Transverse colon (tissue), 4 donors: ENCODE data around the gene ATP2A1. TPM values are rescaled to one million over a fixed set of nuclear protein-coding genes. Genes with fewer than 3 reads are reported as not detected.

Source experiments
- DNase-seq: peaks from one replicate; pipeline ENCODE4 v3.0.0-alpha.2; 2019
- H3K27ac ChIP-seq, 4 donors: fragments of 200-600 bp; sonication (generic); 2 replicates each; pipeline ENCODE4 v1.5.1; 2016 to 2018; ENCODE audit warnings: inconsistent platforms in 4 of 4
- H3K27me3 ChIP-seq: fragments of 200-600 bp; sonication (generic); 2 replicates; pipeline ENCODE4 v1.5.1; 2017; ENCODE audit warnings: inconsistent platforms
- H3K36me3 ChIP-seq, 4 donors: fragments of 200-600 bp; sonication (generic); 2 replicates each; pipeline ENCODE4 v1.5.1; 2017 to 2019; ENCODE audit warnings: inconsistent platforms in 4 of 4
- H3K4me1 ChIP-seq, 4 donors: fragments of 200-600 bp; sonication (generic); 2 replicates each; pipeline ENCODE4 v1.5.1; 2017 to 2020; ENCODE audit warnings: inconsistent platforms in 4 of 4
- H3K4me3 ChIP-seq, 4 donors: fragments of 200-600 bp; sonication (generic); 1 replicate in 1 of 4; 2 replicates in 3 of 4; pipeline versions ENCODE4 v1.5.1 to v1.6.1; 2017 to 2019; ENCODE audit warnings: inconsistent platforms in 4 of 4
- H3K9me3 ChIP-seq, 2 donors: fragments of 200-600 bp; sonication (generic); 2 replicates each; pipeline ENCODE4 v1.5.1; 2017 to 2019; ENCODE audit warnings: inconsistent platforms in 2 of 2
- EP300 ChIP-seq: sonication (generic); formaldehyde crosslinking; IDR thresholded peaks from one replicate; pipeline ENCODE4 v1.6.1; 2017; ENCODE audit warnings: antibody characterized with exemption, low read depth
- POLR2A ChIP-seq: fragments of 450-650 bp; IDR thresholded peaks from one replicate; pipeline ENCODE4 v1.6.1; 2016; ENCODE audit warnings: antibody characterized with exemption, mild to moderate bottlenecking, moderate library complexity
- POLR2AphosphoS5 ChIP-seq, 3 donors: sonication (generic); formaldehyde crosslinking; IDR thresholded peaks; one replicate each; pipeline ENCODE4 v1.6.1; 2016; ENCODE audit warnings: antibody characterized with exemption in 3 of 3
- WGBS, 2 donors: methylation state at CpG; one replicate each; pipeline ENCODE4 v1.1.5; 2018; ENCODE audit warnings: low coverage in 1 of 2; 5-methylcytosine and 5-hydroxymethylcytosine counted together
- in situ Hi-C, 4 donors: fragments of 200-750 bp; cut with MboI; loops; one replicate each; pipeline versions ENCODE4 v1.15.0 to v1.15.1; 2017; ENCODE audit warnings: low sequenced_read_pairs in 3 of 4, low pct_ligation_motif_present in 1 of 4, low pct_unique_long_range_greater_than_20kb in 1 of 4
- intact Hi-C: fragments of 100-400 bp; cut with DNase I; formaldehyde crosslinking; loops from one replicate; pipeline ENCODE4 v1.15.1; 2023; ENCODE audit warnings: low total_unique reads
- total RNA-seq, 4 donors: library from RNA; depleted of rRNA; stranded (reverse); fragments of >200 nt; gene quantifications; one replicate each; pipeline ENCODE4 v1.1.0, GENCODE V29; 2016
- TF ChIP-seq, protein P1 (sequence below), 5 experiments: fragments of 200-600 bp in 3 of 5; fragments of 450-650 bp in 2 of 5; sonication (generic) in 3 of 5; IDR thresholded peaks; 1 replicate in 2 of 5; 2 replicates in 3 of 5; pipeline ENCODE4 v1.5.1; 2016 to 2017; ENCODE audit warnings: antibody characterized with exemption in 5 of 5, inconsistent platforms in 3 of 5, mild to moderate bottlenecking in 2 of 5, moderate library complexity in 1 of 5

The ATP2A1 gene
- total RNA-seq, 4 donors from 2014 or later, result 1.1 to 3.2 (median 1.4) TPM; not detected in 1

DNA sequence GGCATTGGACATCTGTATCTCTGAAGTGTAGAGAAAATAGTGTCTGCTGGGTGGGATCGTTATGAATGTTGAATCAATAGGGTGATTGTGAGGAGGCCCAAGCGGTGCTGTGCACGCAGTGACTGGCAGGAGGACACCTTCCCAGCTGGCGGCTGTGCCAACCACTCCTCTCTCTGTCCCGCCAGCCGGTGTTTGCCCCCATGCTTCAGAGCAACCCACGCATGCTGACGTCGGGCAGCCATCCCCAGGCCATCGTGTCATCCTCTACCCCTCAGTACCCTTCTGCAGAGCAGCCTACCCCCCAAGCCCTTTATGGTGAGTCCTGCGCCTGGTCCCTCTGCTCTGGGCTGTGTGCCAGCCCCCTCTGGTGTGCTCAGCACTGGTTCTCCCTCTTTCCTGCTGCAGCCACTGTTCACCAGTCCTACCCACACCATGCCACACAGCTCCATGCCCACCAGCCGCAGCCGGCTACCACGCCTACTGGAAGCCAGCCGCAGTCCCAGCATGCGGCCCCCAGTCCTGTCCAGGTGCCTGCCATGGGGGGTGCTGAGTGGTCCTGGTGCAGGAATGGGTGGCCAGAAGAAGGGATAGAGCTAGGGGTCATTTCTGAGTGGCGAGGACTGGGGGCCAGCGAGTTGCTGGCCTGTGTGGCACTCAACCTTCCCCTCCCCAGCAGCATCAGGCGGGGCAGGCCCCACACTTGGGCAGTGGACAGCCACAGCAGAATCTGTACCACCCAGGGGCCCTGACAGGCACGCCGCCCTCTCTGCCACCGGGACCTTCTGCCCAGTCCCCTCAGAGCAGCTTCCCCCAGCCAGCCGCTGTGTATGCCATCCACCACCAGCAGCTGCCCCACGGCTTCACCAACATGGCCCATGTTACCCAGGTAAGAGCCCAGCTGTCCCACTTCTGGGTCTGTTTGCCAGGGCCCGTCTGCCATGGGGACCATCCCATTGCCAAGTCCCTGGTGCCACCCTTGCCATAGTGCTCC lies 43.1 kb upstream of the ATP2A1 start:
- Histone ChIP-seq H3K27me3 (no peaks in the 10 kb centered on the region), H3K9me3 (no peaks in the 10 kb centered on the region), H3K36me3 (peaks cover 0 to 66% (median 33%) of the 10 kb centered on the region in 4 donors), H3K4me1 (no peaks in the 10 kb centered on the region), H3K4me3 (no peak overlapping the region), H3K27ac (no peak overlapping the region)
- no peak for DNase-seq
- TF ChIP-seq POLR2A (no peak), POLR2AphosphoS5 (IDR thresholded peaks at IDR 0.05) (no peak), EP300 (no peak)
- TF ChIP-seq, protein P1, sequence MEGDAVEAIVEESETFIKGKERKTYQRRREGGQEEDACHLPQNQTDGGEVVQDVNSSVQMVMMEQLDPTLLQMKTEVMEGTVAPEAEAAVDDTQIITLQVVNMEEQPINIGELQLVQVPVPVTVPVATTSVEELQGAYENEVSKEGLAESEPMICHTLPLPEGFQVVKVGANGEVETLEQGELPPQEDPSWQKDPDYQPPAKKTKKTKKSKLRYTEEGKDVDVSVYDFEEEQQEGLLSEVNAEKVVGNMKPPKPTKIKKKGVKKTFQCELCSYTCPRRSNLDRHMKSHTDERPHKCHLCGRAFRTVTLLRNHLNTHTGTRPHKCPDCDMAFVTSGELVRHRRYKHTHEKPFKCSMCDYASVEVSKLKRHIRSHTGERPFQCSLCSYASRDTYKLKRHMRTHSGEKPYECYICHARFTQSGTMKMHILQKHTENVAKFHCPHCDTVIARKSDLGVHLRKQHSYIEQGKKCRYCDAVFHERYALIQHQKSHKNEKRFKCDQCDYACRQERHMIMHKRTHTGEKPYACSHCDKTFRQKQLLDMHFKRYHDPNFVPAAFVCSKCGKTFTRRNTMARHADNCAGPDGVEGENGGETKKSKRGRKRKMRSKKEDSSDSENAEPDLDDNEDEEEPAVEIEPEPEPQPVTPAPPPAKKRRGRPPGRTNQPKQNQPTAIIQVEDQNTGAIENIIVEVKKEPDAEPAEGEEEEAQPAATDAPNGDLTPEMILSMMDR (IDR thresholded peaks at IDR 0.05), result no peak
- intact Hi-C loops, result no loop called here
- 96 to 100% methylated on average over 1 to 25 of the region's 25 CpGs for WGBS, 2 donors
- in situ Hi-C loops, result no loop called here

- H3K27ac ChIP-seq, result no peak overlapping the region
- TF ChIP-seq POLR2A, result no peak
- no peak for TF ChIP-seq EP300
- no peak for TF ChIP-seq POLR2AphosphoS5 (IDR thresholded peaks at IDR 0.05)
- TF ChIP-seq, protein P1 (IDR thresholded peaks at IDR 0.05), result no peak
- peaks cover 0 to 57% (median 28%) of the 10 kb centered on the region in 4 donors for H3K36me3 ChIP-seq
- 91 to 100% methylated on average over 1 to 24 of the region's 25 CpGs for WGBS, 2 donors
- no peak overlapping the region for H3K4me3 ChIP-seq
- no peaks in the 10 kb centered on the region for H3K27me3 ChIP-seq
- no peaks in the 10 kb centered on the region for H3K4me1 ChIP-seq
- intact Hi-C loops, result no loop called here
- in situ Hi-C loops, result no loop called here
- no peak for DNase-seq
- no peaks in the 10 kb centered on the region for H3K9me3 ChIP-seq
Measured at GRCh38 chr16:28835864-28836760, 42.2 kb upstream of the ATP2A1 start.

DNA sequence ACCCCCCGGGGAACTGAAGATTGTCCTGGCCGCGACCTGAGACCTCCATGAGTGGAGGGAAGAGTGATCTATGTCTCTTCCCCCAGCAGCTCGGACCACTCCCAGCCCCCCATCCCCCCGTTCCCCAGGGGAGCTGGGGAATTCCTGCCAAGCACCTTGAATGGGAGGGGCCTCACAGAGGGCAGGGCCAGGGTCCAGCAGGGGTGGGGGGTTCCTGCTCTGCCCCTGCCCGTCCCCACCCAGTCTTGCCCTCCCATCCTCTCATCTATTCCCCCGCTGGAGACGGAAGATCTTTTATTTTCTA lies 41.6 kb upstream of the ATP2A1 start:
- Histone ChIP-seq H3K36me3 (peaks cover 0 to 51% (median 25%) of the 10 kb centered on the region in 4 donors), H3K9me3 (no peaks in the 10 kb centered on the region), H3K27me3 (no peaks in the 10 kb centered on the region), H3K4me3 (no peak overlapping the region), H3K27ac (no peak overlapping the region), H3K4me1 (no peaks in the 10 kb centered on the region)
- no peak for DNase-seq
- in situ Hi-C loops (no loop called here), intact Hi-C loops (no loop called here)
- TF ChIP-seq POLR2AphosphoS5 (IDR thresholded peaks at IDR 0.05), result no peak
- TF ChIP-seq POLR2A, result no peak
- no peak for TF ChIP-seq EP300
- TF ChIP-seq, protein P1 (IDR thresholded peaks at IDR 0.05), result no peak
- WGBS, 2 donors, result 83 to 85% methylated on average over 1 to 8 of the region's 8 CpGs
